SK-N-SH (cell line): ENCODE data around the gene ATP1A4. TPM values are rescaled to one million over a fixed set of nuclear protein-coding genes. Genes with fewer than 3 reads are reported as not detected.

Experiments used
- CTCF ChIA-PET: fragments of 300-600, 350-600 bp; formaldehyde crosslinking; extraction: SDS; loops from one replicate; lab custom pipeline; 2021; lab: Yijun Ruan, JAX
- POLR2A ChIA-PET: fragments of 350-600 bp; sonication (Branson Sonifier 250); formaldehyde crosslinking; extraction: SDS; loops from one replicate; lab custom pipeline; 2020; ENCODE audit warnings: antibody characterized with exemption, inconsistent platforms; lab: Yijun Ruan, JAX
- DNase-seq: peaks from one replicate; pipeline ENCODE4 v3.0.0; 2012
- H2AFZ ChIP-seq: fragments of 200-600 bp; sonication (generic); 2 replicates; pipeline ENCODE4 v1.8.1; 2016; ENCODE audit warnings: antibody characterized with exemption, mild to moderate bottlenecking, low read depth
- H3F3A ChIP-seq: fragments of 200-600 bp; sonication (generic); replicated peaks from 2 replicates; pipeline ENCODE3; 2016; ENCODE audit warnings: antibody characterized with exemption, mild to moderate bottlenecking; ENCODE audit not compliant: insufficient read depth
- H3K27ac ChIP-seq, 2 experiments: fragments of 200-500 bp in 1 of 2; fragments of 200-600 bp in 1 of 2; sonication (Bioruptor generic) in 1 of 2; sonication (generic), shearing (Covaris generic) in 1 of 2; 2 replicates each; pipeline versions ENCODE4 v1.5.1 to v1.6.1; 2014 to 2016; ENCODE audit warnings: low read depth in 2 of 2, inconsistent platforms in 1 of 2, low read length in 1 of 2, mild to moderate bottlenecking in 1 of 2, mixed read lengths in 1 of 2
- H3K27me3 ChIP-seq: fragments of 200-600 bp; sonication (generic), shearing (Covaris generic); 2 replicates; pipeline ENCODE4 v1.6.1; 2016; ENCODE audit warnings: mixed run types; ENCODE audit not compliant: insufficient read depth
- H3K36me3 ChIP-seq, 2 experiments: fragments of 200-500 bp in 1 of 2; fragments of 200-600 bp in 1 of 2; sonication (Bioruptor generic) in 1 of 2; sonication (generic) in 1 of 2; replicated peaks in 1 of 2; 2 replicates each; pipeline versions ENCODE3 to v1.5.1; 2014 to 2016; ENCODE audit warnings: low read length in 1 of 2, mild to moderate bottlenecking in 1 of 2; ENCODE audit not compliant: insufficient read depth in 2 of 2, control insufficient read depth in 1 of 2
- H3K4me1 ChIP-seq, 2 experiments: fragments of 200-500 bp in 1 of 2; fragments of 200-600 bp in 1 of 2; sonication (Bioruptor generic) in 1 of 2; sonication (generic), shearing (Covaris generic) in 1 of 2; 2 replicates each; pipeline versions ENCODE4 v1.5.1 to v1.6.1; 2014 to 2016; ENCODE audit warnings: low read depth in 1 of 2, low read length in 1 of 2, mixed run types in 1 of 2; ENCODE audit not compliant: insufficient read depth in 2 of 2, control insufficient read depth in 1 of 2
- H3K4me2 ChIP-seq: fragments of 200-600 bp; sonication (generic), shearing (Covaris generic); 2 replicates; pipeline ENCODE4 v1.6.1; 2017; ENCODE audit warnings: mixed run types
- H3K4me3 ChIP-seq, 2 experiments: fragments of 200-500 bp in 1 of 2; fragments of 200-600 bp in 1 of 2; sonication (Bioruptor generic) in 1 of 2; sonication (generic), shearing (Covaris generic) in 1 of 2; 2 replicates each; pipeline versions ENCODE4 v1.5.1 to v1.8.1; 2014 to 2016; ENCODE audit warnings: low read depth in 2 of 2, inconsistent platforms in 1 of 2, low read length in 1 of 2, mild to moderate bottlenecking in 1 of 2, mixed read lengths in 1 of 2, moderate library complexity in 1 of 2
- H3K79me2 ChIP-seq: fragments of 200-600 bp; sonication (generic); 2 replicates; pipeline ENCODE4 v1.8.1; 2017; ENCODE audit warnings: mild to moderate bottlenecking; ENCODE audit not compliant: insufficient read depth
- H3K9ac ChIP-seq: fragments of 200-600 bp; sonication (generic); 2 replicates; pipeline ENCODE4 v1.6.1; 2017; ENCODE audit warnings: mixed run types
- H3K9me2 ChIP-seq: fragments of 200-600 bp; sonication (generic); 2 replicates; pipeline ENCODE4 v1.6.1; 2017; ENCODE audit warnings: mixed run types
- H3K9me3 ChIP-seq: fragments of 200-600 bp; sonication (generic); 2 replicates; pipeline ENCODE4 v1.6.1; 2017; ENCODE audit warnings: mixed run types, mild to moderate bottlenecking, moderate library complexity
- H4K20me1 ChIP-seq: fragments of 200-600 bp; sonication (generic); 2 replicates; pipeline ENCODE4 v1.6.1; 2017; ENCODE audit warnings: mild to moderate bottlenecking, mixed run types; ENCODE audit not compliant: insufficient read depth
- EP300 ChIP-seq, 2 experiments: IDR thresholded peaks; 2 replicates each; pipeline versions ENCODE4 v1.4.0 to v1.6.1; 2012; ENCODE audit warnings: borderline replicate concordance in 1 of 2, low read depth in 1 of 2, low read length in 1 of 2
- GABPA ChIP-seq: IDR thresholded peaks from 2 replicates; pipeline ENCODE4 v1.4.0; 2012; ENCODE audit warnings: low read depth, mild to moderate bottlenecking
- MXI1 ChIP-seq: IDR thresholded peaks from 2 replicates; pipeline ENCODE4 v1.6.1; 2012; ENCODE audit warnings: mild to moderate bottlenecking, low read depth, low read length, improper control_type of control experiment
- NRF1 ChIP-seq: IDR thresholded peaks from 2 replicates; pipeline ENCODE4 v1.6.1; 2012; ENCODE audit warnings: low read depth, mild to moderate bottlenecking, low read length
- PBX3 ChIP-seq: IDR thresholded peaks from 2 replicates; pipeline ENCODE4; 2012
- POLR2AphosphoS5 ChIP-seq: IDR thresholded peaks from 2 replicates; pipeline ENCODE4 v1.6.1; 2012; ENCODE audit warnings: low read depth, low read length
- RCOR1 ChIP-seq: fragments of 150-350 bp; IDR thresholded peaks from 2 replicates; pipeline ENCODE4 v1.6.1; 2017; ENCODE audit warnings: antibody characterized with exemption, low read length
- SMC3 ChIP-seq: IDR thresholded peaks from 2 replicates; pipeline ENCODE4 v1.6.1; 2012; ENCODE audit warnings: low read depth, low read length, improper control_type of control experiment
- TEAD4 ChIP-seq: IDR thresholded peaks from 2 replicates; pipeline ENCODE4 v1.4.0; 2012; ENCODE audit warnings: mild to moderate bottlenecking, borderline replicate concordance; ENCODE audit not compliant: insufficient read depth
- ZBTB33 ChIP-seq: IDR thresholded peaks from 2 replicates; pipeline ENCODE4 v1.4.0; 2012; ENCODE audit warnings: low read depth, borderline replicate concordance
- WGBS: methylation state at CpG from one replicate; pipeline ENCODE4 v1.1.6; 2017; ENCODE audit warnings: low lambda C conversion rate; 5-methylcytosine and 5-hydroxymethylcytosine counted together
- polyA plus RNA-seq, 3 experiments: library from polyadenylated mRNA; depleted of rRNA; stranded (reverse); fragments of >200 nt; gene quantifications; 2 replicates each; pipeline ENCODE4 v1.2.3, GENCODE V29; 2012
- TF ChIP-seq, protein P1 (sequence below): IDR thresholded peaks from 2 replicates; pipeline ENCODE4 v1.4.0; 2012; ENCODE audit warnings: low read depth, borderline replicate concordance

ATP1A4 gene
- polyA plus RNA-seq, 1 of the 3 experiments (the other 2 are of a cell fraction) = not detected

- 84% methylated on average over 7 of the region's 9 CpGs for WGBS
- no peaks in the 10 kb centered on the region for H3K9me2 ChIP-seq
- TF ChIP-seq NRF1 = no peak
- TF ChIP-seq, protein P1, sequence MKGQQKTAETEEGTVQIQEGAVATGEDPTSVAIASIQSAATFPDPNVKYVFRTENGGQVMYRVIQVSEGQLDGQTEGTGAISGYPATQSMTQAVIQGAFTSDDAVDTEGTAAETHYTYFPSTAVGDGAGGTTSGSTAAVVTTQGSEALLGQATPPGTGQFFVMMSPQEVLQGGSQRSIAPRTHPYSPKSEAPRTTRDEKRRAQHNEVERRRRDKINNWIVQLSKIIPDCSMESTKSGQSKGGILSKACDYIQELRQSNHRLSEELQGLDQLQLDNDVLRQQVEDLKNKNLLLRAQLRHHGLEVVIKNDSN = no peak
- TF ChIP-seq, all 33 proteins: peak for 0
- CTCF ChIA-PET = interaction anchor here (0.6 to 13.6 kb wide), 8 partner anchors 12 to 122 kb away, joined by 3 to 137 read pairs (median 4); partner anchors contain the start of gene CASQ1
- Histone ChIP-seq H3K4me1 (peaks cover 40 to 68% of the 10 kb centered on the region in 2 experiments), H3K36me3 (peaks cover 44 to 49% of the 10 kb centered on the region in 2 experiments), H2AFZ (no peak overlapping the region), H3K9me3 (no peaks in the 10 kb centered on the region), H3K9ac (peak overlapping the region; percentile 96; the same call in 1 of the 2 replicates), H3K27ac (peak overlapping the region; percentile 87 to 99), H3F3A (peaks cover 26% of the 10 kb centered on the region), H4K20me1 (peaks cover 56% of the 10 kb centered on the region), H3K27me3 (no peaks in the 10 kb centered on the region), H3K79me2 (peaks cover 70% of the 10 kb centered on the region), H3K4me2 (peak overlapping the region; percentile 100), H3K4me3 (no peak overlapping the region; a peak in 1 of 4 replicates)
- POLR2A ChIA-PET = interaction anchor here (0.6 to 1.4 kb wide), 3 partner anchors 8 to 192 kb away, joined by 3 read pairs; partner anchors contain the start of genes KCNJ10 and VANGL2
- DNase-seq = no peak
Observed at GRCh38 chr1:160207771-160208556, 56.6 kb downstream of the ATP1A4 start.

DNA sequence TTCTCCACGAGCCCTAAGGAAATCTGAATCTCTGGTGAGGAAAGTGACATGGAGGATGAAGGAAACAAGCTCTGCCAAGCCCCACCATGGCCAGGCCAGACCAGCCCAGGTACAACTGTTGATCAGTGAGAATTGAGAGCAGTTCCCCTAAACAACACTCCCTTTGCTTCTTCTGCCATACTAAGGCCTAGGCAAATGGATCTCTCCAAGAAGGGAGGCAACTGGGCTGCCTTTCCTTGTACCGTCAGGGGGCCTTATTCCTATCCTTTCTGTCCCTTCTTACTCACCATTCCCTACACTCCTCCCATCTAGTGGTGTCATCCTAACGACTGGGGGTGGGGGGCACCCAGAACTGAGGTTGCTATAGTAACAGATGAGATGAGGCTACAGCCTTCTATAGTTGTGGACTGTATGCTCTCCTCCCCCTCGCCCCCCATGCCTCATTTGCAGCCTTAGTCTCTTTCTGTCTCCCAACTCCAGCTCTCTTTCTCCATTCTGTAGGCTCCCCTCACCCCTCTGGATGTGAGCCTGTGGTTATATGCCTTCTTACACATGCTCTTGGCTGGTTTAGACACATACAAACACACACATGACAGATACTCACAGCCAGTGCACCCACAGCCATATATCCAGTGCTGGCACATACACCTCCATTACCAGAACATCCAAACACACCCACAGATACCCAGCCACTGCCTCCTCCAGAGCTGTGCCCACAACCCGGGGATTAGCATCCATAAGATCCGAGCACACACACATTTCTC lies 57.3 kb downstream of the ATP1A4 start:
- TF ChIP-seq MXI1 (no peak), POLR2AphosphoS5 (no peak), PBX3 (no peak), SMC3 (no peak), TEAD4 (no peak), GABPA (no peak), ZBTB33 (no peak), RCOR1 (no peak), EP300 (IDR thresholded peaks at IDR 0.05; ENCODE audit: borderline replicate concordance in 1 of 2, low read depth in 1 of 2, low read length in 1 of 2) (no peak)
- TF ChIP-seq, protein P1 = no peak
- Histone ChIP-seq H3K9me2 (no peaks in the 10 kb centered on the region), H3K4me2 (peak overlapping the region; percentile 100), H3K27ac (peak overlapping the region; percentile 67 to 99), H2AFZ (no peak overlapping the region), H3K9me3 (no peaks in the 10 kb centered on the region), H3K36me3 (peaks cover 49 to 56% of the 10 kb centered on the region in 2 experiments), H3K4me3 (no peak overlapping the region; a peak in 1 of 4 replicates), H3K9ac (peak overlapping the region; percentile 96; the same call in 1 of the 2 replicates), H3F3A (peaks cover 30% of the 10 kb centered on the region), H3K79me2 (peaks cover 70% of the 10 kb centered on the region), H4K20me1 (peaks cover 56% of the 10 kb centered on the region), H3K27me3 (no peaks in the 10 kb centered on the region), H3K4me1 (peaks cover 40 to 68% of the 10 kb centered on the region in 2 experiments)
- ChIA-PET CTCF (interaction anchor here (1.0 to 13.6 kb wide), 9 partner anchors 11 to 108 kb away, joined by 3 to 137 read pairs (median 4); partner anchors contain the start of gene CASQ1), POLR2A (interaction anchor here (0.6 to 1.1 kb wide), 3 partner anchors 10 to 192 kb away, joined by 3 read pairs; partner anchors contain the start of genes KCNJ10 and VANGL2)
- WGBS = 47% methylated on average over 6 of the region's 6 CpGs
- DNase-seq = peak; percentile 27
